Kidney epithelial cell (primary cell): Measurements from ENCODE around the gene PGAP2. TPM values are rescaled to one million over a fixed set of nuclear protein-coding genes. Genes with fewer than 3 reads are reported as not detected.

Experiments used
- DNase-seq: peaks from one replicate; pipeline ENCODE4 v3.0.0-alpha.2; 2010; ENCODE audit warnings: low read depth
- H3K27me3 ChIP-seq: 2 replicates; pipeline ENCODE4 v1.6.0; 2011; ENCODE audit warnings: low read length; ENCODE audit not compliant: control insufficient read depth, insufficient read depth
- H3K36me3 ChIP-seq: 2 replicates; pipeline ENCODE4 v1.5.1; 2011; ENCODE audit warnings: low read length; ENCODE audit not compliant: control insufficient read depth, insufficient read depth
- H3K4me3 ChIP-seq: 2 replicates; pipeline ENCODE4 v1.5.1; 2011; ENCODE audit warnings: low read depth, mild to moderate bottlenecking, control low read depth, low read length
- total RNA-seq: library from RNA; depleted of rRNA; stranded (reverse); fragments of >200 nt; gene quantifications from 2 replicates; pipeline ENCODE4 v1.2.3, GENCODE V29; 2015
- TF ChIP-seq, protein P1 (sequence below): IDR thresholded peaks from 2 replicates; pipeline ENCODE4 v1.5.1; 2011; ENCODE audit warnings: mild to moderate bottlenecking, moderate library complexity, low read length, control low read depth, inconsistent platforms; ENCODE audit not compliant: insufficient read depth, poor library complexity, severe bottlenecking

PGAP2 gene
- total RNA-seq, 1 donor from 2014 or later, result 20.3 TPM

DNA sequence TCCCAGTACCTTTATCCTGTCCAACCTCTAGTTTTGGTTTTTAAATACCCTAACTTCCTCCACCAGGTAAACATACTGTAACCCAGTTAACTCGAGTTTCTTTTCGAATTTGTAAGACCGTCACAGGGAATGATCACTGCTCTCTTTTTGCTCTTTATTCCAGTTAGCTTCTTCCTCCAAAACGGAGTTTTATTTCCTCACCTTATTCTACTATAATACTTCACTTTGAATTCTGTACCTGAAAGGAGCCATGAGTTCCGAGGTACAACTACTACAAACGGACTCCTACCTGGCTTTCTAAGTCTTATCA lies 12.4 kb upstream of the PGAP2 start:
- no peak for DNase-seq
- Histone ChIP-seq H3K27me3 (no peaks in the 10 kb centered on the region), H3K4me3 (peak overlapping the region; percentile 100), H3K36me3 (no peaks in the 10 kb centered on the region)
- TF ChIP-seq, protein P1, sequence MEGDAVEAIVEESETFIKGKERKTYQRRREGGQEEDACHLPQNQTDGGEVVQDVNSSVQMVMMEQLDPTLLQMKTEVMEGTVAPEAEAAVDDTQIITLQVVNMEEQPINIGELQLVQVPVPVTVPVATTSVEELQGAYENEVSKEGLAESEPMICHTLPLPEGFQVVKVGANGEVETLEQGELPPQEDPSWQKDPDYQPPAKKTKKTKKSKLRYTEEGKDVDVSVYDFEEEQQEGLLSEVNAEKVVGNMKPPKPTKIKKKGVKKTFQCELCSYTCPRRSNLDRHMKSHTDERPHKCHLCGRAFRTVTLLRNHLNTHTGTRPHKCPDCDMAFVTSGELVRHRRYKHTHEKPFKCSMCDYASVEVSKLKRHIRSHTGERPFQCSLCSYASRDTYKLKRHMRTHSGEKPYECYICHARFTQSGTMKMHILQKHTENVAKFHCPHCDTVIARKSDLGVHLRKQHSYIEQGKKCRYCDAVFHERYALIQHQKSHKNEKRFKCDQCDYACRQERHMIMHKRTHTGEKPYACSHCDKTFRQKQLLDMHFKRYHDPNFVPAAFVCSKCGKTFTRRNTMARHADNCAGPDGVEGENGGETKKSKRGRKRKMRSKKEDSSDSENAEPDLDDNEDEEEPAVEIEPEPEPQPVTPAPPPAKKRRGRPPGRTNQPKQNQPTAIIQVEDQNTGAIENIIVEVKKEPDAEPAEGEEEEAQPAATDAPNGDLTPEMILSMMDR, result no peak

- peak overlapping the region; percentile 100 for H3K4me3 ChIP-seq
- no peaks in the 10 kb centered on the region for H3K27me3 ChIP-seq
- no peak for DNase-seq
- TF ChIP-seq, protein P1, result no peak
- no peaks in the 10 kb centered on the region for H3K36me3 ChIP-seq
These were observed 12.0 kb upstream of the PGAP2 start for GRCh38 chr11:3796346-3796745.

DNA sequence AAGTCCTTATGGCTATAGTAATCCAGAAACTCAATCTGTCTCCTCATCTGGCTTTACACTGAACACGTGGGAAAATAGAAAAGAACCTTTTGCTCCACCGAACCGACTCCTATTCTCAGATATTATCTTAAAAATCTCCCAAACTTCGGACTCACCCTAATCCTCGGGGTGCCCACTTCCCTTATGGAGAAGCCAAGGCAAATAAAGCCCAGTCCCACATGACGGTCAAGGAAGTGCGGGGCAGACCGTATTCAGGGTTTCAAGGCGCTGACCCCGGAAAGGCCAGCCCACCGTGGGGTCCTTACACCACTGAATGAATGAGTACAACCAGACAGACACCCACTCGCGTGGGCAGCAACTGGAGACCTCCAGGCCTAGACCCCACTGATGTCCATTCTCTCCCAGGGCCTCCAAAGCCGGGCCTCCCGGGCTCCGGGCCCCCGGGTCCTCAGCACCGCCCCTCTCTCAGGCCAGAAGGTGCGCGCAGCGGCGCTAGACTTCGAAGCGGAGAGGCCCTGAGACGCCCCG lies 11.5 kb upstream of the PGAP2 start:
- no peak for DNase-seq
- Histone ChIP-seq H3K27me3 (no peaks in the 10 kb centered on the region), H3K36me3 (no peaks in the 10 kb centered on the region), H3K4me3 (peak overlapping the region; percentile 100)
- TF ChIP-seq, protein P1, result no peak

- DNase-seq, result peak; percentile 97
- H3K36me3 ChIP-seq, result no peaks in the 10 kb centered on the region
- no peaks in the 10 kb centered on the region for H3K27me3 ChIP-seq
- TF ChIP-seq, protein P1, result no peak
- peak within 1 kb of the TSS; percentile 100 for H3K4me3 ChIP-seq
These were observed 10.8 kb upstream of the PGAP2 start, which contains the start of gene NUP98 for GRCh38 chr11:3797329-3798090. TSS of gene NUP98 (minus strand) at chr11:3797554. CDS start at chr11:3782117, 15,437 bp downstream.

DNA sequence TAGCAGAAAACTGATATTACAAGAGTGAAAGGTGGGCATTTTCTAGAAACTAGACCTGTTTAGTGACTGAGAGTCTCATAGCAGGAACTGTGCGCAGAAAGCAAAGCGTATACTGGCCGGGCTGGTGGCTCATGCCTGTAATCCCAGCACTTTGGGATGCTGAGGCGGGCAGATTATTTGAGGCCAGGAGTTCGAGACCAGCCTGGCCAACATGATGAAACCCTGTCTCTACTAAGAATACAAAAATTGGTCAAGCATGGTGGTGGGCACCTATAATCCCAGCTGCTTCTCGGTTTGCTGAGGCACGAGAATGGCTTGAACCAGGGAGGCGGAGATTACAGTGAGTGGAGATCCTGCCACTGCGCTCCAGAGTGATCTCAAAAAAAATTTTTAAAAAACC lies 9.2 kb upstream of the PGAP2 start:
- H3K4me3 ChIP-seq, result no peak overlapping the region
- no peaks in the 10 kb centered on the region for H3K36me3 ChIP-seq
- no peaks in the 10 kb centered on the region for H3K27me3 ChIP-seq
- TF ChIP-seq, protein P1, result no peak
- no peak for DNase-seq

GRCh38 chr11:3799873-3800272 lies 8.5 kb upstream of the PGAP2 start:
- Histone ChIP-seq H3K4me3 (no peak overlapping the region), H3K36me3 (no peaks in the 10 kb centered on the region), H3K27me3 (no peaks in the 10 kb centered on the region)
- TF ChIP-seq, protein P1, result no peak
- DNase-seq, result no peak
